RWPE2 (cell line): ENCODE measurements around the gene NR2F1-AS1.

Experiments used
- ATAC-seq: fragments of 200-7000 bp; cut with Tn5 transposase; 3 replicates; pipeline ENCODE4 v1.9.1; 2021; ENCODE audit warnings: low read depth
- DNase-seq: peaks from one replicate; pipeline ENCODE4 v3.0.0-alpha.2; 2020; ENCODE audit warnings: low spot score
- H3K27ac ChIP-seq: fragments of 450-650 bp; 2 replicates; pipeline ENCODE4 v1.5.1; 2017; ENCODE audit warnings: mild to moderate bottlenecking; ENCODE audit not compliant: poor library complexity, severe bottlenecking
- H3K27me3 ChIP-seq: fragments of 250-450 bp; sonication (Bioruptor Pico); 2 replicates; pipeline ENCODE4 v1.5.1; 2021; ENCODE audit warnings: mild to moderate bottlenecking, moderate library complexity; ENCODE audit not compliant: insufficient read depth, poor library complexity, severe bottlenecking
- H3K36me3 ChIP-seq: fragments of 250-450 bp; sonication (Bioruptor Pico); 2 replicates; pipeline ENCODE4 v1.5.1; 2020; ENCODE audit warnings: low read depth, mild to moderate bottlenecking, moderate library complexity
- H3K4me1 ChIP-seq: fragments of 250-450 bp; sonication (Bioruptor Pico); 2 replicates; pipeline ENCODE4 v1.5.1; 2021; ENCODE audit warnings: mild to moderate bottlenecking, moderate library complexity; ENCODE audit not compliant: insufficient read depth, poor library complexity, severe bottlenecking
- H3K4me3 ChIP-seq: fragments of 250-450 bp; sonication (Bioruptor Pico); 2 replicates; pipeline ENCODE4 v1.5.1; 2021; ENCODE audit warnings: mild to moderate bottlenecking, moderate library complexity; ENCODE audit not compliant: severe bottlenecking
- H3K9me3 ChIP-seq: fragments of 250-450 bp; sonication (Bioruptor Pico); 2 replicates; pipeline ENCODE4 v1.5.1; 2021; ENCODE audit warnings: mild to moderate bottlenecking, moderate library complexity; ENCODE audit not compliant: severe bottlenecking
- CTCF ChIP-seq: fragments of 450-650 bp; IDR thresholded peaks from one replicate; pipeline ENCODE4 v1.5.1; 2017; ENCODE audit warnings: mild to moderate bottlenecking, moderate library complexity; ENCODE audit not compliant: poor library complexity, severe bottlenecking

The NR2F1-AS1 gene

DNA sequence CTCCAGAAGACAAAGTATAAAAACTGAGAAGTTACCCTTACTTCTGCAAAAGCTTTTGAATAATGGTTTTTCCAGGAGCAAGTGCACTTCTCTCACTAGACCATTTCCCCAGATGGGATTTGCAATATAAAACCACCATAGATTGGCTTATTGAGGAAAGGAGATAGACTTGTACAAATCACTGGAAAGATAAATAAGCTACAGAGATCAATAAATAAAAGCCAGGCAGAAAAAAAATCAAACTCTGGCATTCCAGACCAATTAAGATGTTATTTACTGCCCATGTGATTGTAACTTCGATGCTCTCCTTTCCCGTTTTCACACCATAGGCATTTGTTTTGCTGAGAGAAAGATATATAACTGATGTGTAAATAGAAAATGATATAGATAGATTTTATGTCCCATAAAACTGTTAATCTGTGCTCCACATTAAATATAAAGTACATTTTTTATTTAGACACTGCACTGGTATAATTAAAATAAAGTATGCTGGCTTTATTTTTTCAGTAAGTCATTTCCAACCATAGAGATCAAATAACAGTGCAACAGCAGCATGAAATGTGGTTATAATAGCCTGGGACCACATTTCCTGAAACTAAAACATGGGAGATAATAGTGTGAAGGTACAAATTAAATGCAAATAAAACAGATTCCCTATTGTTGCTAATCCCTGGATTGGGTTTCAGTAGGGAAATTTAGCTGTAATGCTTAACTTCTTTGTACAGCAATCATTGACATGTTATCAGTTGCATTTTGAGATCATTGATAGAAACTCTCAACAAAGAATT lies 177.7 kb downstream of the NR2F1-AS1 start:
- no peaks in the 10 kb centered on the region for H3K36me3 ChIP-seq
- ATAC-seq (no peak), DNase-seq (no peak)
- H3K4me1 ChIP-seq = no peaks in the 10 kb centered on the region
- no peak overlapping the region for H3K4me3 ChIP-seq
- H3K27ac ChIP-seq = no peak overlapping the region
- no peaks in the 10 kb centered on the region for H3K9me3 ChIP-seq
- no peak for TF ChIP-seq CTCF
- H3K27me3 ChIP-seq = no peaks in the 10 kb centered on the region

GRCh38 chr5:93402451-93402850 lies 178.6 kb downstream of the NR2F1-AS1 start:
- Histone ChIP-seq H3K27ac (no peak overlapping the region), H3K4me1 (no peaks in the 10 kb centered on the region), H3K4me3 (no peak overlapping the region), H3K27me3 (no peaks in the 10 kb centered on the region), H3K36me3 (no peaks in the 10 kb centered on the region), H3K9me3 (no peaks in the 10 kb centered on the region)
- DNase-seq = no peak
- TF ChIP-seq CTCF = no peak
- no peak for ATAC-seq

DNA sequence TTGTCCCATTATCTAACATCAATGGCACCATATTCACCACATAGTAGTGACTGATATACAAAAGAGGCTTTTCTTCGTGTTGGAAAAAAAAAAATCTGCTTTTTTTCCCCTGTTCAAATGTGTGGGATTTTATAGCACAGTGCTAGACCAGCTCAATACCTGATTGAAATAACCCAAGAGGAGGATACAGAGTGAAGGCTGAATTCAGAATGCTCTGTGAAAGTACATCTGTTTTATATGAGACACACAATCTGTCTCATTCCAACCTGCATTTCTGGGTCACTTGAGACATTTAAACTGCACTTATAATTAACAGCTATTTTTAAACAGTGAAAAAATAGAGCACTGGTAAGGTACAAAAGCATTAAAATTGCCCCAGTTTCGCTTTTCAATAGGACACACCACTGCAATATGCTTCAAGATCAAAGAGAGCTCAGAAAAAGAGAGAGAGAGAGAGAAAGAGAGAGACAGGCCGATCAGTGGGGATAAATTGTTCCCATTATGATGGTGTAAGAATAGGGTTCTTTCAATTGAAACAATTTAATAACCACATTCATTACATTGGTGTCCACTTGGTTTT lies 179.3 kb downstream of the NR2F1-AS1 start:
- no peak for DNase-seq
- Histone ChIP-seq H3K4me3 (no peak overlapping the region), H3K9me3 (no peaks in the 10 kb centered on the region), H3K36me3 (no peaks in the 10 kb centered on the region), H3K27me3 (no peaks in the 10 kb centered on the region), H3K27ac (no peak overlapping the region), H3K4me1 (no peaks in the 10 kb centered on the region)
- no peak for ATAC-seq
- no peak for TF ChIP-seq CTCF

DNA sequence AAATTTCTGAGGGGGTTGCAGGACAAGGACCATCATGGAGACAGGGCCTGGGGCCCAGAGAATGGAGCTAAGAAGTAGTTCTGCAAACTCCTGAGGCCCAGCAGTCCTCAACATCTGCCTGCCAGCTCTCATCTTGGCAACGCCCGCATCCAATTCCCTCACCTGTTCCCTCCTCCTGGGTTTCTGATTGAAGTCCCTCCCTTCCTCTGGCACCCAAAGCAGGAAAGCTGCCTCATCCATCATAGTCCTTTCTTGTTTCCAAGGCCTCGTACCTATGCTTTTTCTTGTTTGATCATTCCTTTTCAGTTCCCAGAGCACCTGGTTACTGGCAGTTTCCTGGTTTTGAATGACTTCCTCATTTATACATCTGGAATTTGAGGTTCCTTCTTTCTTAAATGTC lies 181.3 kb downstream of the NR2F1-AS1 start:
- Histone ChIP-seq H3K9me3 (no peaks in the 10 kb centered on the region), H3K4me1 (no peaks in the 10 kb centered on the region), H3K36me3 (no peaks in the 10 kb centered on the region), H3K4me3 (no peak overlapping the region), H3K27me3 (no peaks in the 10 kb centered on the region), H3K27ac (no peak overlapping the region)
- TF ChIP-seq CTCF = no peak
- DNase-seq (no peak), ATAC-seq (no peak)

- H3K9me3 ChIP-seq = no peaks in the 10 kb centered on the region
- no peaks in the 10 kb centered on the region for H3K36me3 ChIP-seq
- DNase-seq (no peak), ATAC-seq (no peak)
- H3K4me1 ChIP-seq = no peaks in the 10 kb centered on the region
- no peak overlapping the region for H3K4me3 ChIP-seq
- no peaks in the 10 kb centered on the region for H3K27me3 ChIP-seq
- TF ChIP-seq CTCF = no peak
- no peak overlapping the region for H3K27ac ChIP-seq
These were observed 185.0 kb downstream of the NR2F1-AS1 start for GRCh38 chr5:93395971-93396379.
